HG03280 (cell line): ENCODE measurements around the gene STRN.
"Not testable (repeated sequence)": the region's sequence is repeated elsewhere in the genome, so short reads cannot be mapped to it uniquely, and the experiment has no call there.

ENCODE experiments used
- ATAC-seq: cut with Tn5 transposase; IDR thresholded peaks from one replicate; pipeline ENCODE4 v1.9.1; 2021; ENCODE audit warnings: mild to moderate bottlenecking, moderate library complexity; ENCODE audit not compliant: unreplicated experiment

The STRN gene

DNA sequence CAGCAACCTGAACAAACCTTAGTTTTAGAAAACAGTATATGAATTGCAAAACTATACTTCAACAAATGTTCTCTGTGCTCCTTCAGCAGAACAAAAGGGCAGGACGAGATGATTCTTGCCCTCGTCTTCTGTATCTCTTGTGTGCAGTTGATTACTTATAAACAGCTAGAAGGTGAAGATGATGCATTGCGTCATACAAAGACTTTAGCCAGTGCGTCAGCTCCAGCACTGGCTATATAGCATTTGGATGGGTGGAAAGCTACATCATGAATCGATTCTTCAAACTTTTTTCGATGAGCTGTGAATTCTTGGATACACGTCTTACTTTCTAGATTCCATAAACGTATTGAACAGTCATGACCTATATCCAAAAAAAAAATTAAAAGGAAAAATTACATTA is 117.1 kb downstream of the STRN start:
- no peak for ATAC-seq

DNA sequence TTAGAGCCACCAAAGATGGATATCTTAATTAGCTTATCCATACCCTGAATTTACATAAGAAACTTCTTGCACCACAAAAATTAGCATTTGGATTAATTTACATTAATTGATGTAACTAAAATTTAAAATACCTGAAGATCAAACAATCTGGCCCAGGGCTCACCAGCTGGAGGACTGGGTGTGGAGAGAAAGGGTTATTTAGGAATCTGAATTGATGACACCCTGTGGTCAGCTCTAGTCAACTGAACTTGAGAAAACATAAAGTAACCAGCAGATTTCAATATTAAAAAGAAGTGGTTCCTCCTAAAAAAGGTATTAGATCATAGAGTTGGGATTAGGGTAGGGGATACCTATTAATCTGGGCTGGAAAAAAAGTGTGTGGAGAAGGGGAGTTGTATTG is 122.5 kb downstream of the STRN start:
- ATAC-seq, result no peak

DNA sequence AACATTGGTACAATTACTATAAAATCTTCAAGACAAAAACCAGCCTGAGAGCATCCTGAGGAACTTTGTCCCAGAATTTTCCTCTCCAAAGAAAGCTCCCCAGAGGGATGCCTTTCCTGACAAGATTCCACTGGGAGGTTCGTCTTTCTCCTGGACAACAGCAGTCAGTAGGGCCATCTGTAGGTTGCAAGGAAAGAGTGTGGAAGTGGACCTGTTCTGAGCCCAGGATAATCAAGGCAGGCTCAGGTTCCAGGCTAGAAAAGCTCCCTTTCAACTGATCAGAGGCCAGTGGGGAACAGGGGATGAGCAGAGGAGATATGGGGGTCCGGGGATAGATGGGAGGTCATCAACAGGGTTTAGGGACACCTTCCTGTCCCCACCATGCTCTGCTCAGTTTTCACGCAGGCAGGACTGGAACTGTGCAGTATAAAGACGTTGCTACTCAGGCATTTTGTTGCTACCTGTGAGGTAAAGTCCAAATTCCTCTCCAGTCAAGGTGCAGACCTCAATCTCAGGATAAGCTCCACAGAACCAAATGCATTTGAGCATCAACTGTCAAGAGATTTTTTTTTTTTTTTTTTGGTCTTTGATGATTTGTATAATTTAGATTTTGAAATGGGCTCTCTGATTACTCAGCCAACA is 126.2 kb downstream of the STRN start:
- ATAC-seq, result no peak

DNA sequence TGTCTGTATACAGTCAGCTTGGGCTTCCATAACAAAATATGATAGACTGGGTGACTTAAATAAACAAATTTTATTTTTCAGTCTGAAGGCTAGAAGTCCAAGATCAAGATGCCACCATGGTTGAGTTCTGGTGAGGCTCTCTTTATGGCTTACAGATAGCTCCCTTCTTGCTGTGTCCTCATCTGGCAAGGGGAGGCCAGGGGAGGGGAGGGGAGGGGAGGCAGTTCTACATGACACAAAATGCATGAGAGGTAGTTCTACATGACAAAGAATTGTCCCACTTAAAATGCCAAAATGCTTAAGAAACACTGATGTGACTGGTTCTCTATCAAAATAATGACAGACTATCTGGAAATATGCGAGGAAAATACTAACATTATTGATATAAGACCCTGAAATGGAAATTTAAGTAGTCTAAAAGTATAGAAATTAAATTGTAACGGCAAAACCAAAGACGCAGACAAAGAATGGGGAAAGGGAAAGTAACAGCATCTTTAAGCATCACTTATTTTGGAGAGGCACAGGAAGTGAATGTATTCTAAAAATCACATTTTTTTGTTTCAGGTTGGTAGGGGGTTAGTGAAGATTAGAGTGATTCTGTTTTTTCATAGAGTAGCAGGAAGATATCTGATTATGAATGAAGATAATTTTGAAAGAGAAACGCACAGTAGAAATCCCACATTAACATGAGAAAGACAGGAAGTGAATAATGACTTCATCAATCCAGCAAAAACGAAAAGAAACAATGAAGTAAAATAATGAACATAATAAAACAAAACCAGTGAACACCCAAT is 131.4 kb downstream of the STRN start:
- ATAC-seq, result no peak

DNA sequence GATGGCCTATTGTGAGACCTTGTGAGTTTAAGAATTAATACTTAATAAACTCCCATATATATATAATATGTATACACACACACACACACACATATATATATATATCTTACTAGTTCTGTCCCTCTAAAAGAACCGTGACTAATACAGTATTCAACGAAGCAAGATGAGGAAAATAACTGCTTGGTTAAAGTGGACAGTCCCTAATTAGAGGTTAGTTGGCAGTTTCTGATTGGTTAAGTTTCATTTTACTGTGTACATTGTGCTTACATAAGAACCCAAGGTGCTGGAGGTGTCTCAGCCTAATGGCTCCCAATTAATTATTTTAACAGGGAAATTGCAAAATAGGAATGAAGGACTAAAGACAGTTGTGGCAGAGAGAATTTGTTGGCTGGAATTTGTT is 132.1 kb downstream of the STRN start:
- no peak for ATAC-seq

DNA sequence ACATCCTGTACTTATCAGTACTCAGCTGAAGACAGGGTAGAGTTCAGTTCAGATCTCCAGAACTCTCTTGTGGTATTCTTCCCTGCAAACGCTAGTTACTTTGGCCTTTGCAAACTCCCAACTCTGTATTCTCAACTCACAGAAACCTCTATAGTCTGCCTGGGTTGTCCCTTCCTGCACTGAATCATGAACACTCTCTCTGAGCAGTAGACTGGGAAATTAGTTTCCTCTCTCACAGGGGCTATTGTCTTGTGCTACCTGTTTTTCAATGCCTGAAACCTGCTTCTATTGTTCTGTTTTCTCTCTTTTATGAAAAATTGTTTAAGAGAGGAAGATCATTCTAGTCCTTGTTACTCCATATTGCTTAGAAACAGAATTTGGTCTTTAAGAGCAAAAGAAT is 135.2 kb downstream of the STRN start:
- no peak for ATAC-seq

DNA sequence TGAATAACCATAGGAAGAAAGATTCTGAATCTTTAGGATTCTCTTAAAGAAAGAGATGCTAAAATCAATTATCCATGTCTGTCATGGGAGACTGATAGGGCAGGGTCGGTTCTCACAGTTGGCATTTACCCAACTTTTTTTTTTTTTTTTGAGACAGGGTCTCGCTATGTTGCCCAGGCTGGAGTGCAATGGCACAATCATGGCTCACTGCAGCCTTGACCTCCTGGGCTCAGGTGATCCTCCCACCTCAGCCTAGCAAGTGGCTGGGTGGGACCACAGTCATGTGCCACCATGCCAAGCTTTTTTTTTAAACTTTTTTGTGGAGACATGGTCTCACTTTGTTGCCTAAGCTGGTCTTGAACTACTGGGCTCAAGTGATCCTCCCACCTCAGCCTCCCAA is 141.7 kb downstream of the STRN start:
- ATAC-seq, result not testable (repeated sequence)

DNA sequence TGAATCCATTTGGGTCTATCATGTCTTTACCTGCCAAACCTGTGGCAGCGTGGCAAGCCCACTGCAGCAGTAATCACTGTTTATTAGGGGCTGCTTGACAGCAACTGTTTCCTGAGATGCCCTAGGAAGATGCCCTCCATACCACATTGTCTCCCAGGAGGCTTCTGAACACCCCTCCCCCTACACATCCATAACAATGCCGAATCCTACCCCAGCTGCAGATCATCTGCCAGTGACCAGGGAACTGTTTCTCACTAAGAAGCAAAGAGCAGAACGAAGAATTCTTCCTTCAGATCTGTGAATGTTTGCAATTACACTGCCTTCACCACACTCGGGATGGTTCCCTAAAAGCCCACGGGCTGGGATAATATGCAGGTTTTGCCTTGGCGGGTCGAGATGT is 142.1 kb downstream of the STRN start:
- no peak for ATAC-seq

DNA sequence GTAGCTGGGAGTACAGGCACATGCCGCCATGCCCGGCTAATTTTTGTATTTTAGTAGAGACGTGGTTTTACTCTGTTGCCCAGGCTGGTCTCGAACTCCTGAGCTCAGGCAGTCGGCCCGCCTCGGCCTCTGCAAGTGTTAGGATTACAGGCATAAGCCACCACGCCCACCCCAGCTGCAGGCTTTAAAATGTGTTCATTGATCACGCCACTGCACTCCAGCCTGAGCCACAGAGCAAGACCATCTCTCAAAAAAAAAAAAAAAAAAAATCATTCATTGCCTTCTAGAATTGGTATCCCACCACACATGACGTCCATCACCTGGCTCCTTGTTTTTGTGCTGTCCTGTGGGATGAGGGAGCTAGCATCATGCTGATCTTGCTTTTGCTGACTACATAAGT is 142.5 kb downstream of the STRN start:
- no peak for ATAC-seq

DNA sequence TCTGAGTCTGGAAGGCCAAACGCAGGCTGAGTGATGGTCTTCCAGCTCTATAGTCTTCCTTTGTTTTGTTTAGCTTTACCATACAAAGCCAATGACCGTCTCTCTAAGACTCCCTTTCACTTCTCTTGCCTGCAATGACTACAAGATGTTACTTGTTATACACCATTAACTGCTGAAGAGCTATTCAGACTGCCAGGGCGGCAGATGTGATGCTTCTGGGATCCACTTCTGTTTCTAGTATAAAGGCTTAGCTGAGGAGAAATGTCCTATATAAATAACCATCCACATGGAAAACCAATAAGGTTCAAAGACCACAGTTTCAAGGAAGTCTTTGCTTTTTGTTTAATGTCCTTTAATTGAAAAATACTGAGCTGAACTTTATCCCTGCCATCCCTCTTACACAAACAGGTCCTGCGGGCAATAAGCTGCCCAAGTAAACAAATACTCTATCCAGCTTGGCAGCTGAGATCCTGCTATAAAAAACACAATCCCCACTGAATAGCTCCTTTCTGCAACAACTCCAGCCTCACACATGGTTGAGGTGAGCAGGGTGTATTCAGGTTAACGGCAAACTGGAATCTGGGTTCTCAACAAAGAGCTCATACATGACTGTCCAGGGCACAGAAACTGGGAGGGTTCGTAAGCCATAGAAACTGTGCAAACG is 145.3 kb downstream of the STRN start:
- no peak for ATAC-seq

DNA sequence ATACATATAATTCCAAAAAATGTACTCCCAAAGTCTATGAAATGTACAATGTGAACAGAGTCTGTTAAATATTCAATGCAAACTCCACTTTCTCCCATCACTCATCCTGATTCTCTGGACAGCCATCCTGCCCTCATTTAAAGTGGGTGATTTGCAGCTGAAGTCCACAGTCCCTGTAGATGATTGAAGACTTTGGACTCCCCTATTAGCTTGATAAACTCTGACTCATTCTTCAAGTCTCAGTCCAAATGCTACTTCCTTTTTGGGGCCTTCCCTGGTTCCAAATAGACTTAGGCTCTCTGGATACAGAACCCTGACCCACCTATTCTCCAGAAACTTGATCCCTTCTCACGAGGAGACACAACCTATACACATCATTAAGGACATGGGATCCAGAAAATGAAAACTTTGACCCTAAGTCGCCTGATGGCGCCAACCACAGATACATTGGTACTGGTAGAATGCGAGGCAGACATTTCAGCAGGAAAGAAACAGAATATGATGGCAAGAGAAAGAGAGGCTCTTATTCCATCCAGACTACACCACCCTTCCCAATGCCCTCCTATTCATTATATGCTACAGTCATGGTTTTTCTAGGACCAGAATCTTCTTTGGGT is 147.1 kb downstream of the STRN start:
- ATAC-seq, result no peak

DNA sequence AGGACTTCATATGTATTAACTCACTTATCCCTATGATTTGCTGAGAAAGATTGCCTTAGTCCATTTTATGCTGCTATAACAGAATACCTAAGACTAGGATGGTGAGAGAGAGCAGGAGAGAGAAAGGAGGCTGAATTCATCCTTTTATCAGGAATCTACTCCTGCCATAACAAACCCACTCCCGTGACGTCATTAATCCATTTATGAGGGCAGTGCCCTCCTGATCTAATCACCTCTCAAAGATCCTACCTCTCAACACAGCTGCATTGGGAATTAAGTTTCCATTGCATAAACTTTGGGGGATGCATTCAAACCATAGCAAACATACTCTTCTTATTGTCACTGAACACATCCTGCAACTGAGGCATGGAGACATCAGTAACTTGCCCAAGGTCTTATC is 147.8 kb downstream of the STRN start:
- no peak for ATAC-seq

DNA sequence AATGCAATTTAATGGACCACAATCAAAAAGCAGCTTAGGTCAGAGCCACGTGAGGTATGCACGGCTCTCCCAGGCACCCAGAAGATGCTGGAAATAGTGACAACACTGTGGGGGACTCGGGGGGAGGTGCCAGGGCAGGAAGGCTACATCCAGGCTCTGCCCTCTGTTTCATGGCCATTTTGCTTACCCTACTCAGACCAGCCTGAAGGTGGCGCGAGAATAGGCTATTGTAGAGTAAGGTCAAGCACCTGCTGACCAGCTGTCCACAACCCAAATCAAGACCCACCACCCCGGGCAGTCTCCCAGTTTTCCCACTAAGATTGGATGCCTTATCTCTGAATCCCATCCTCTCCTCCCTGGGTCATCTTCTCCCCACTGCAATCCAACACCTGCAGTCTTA is 154.1 kb downstream of the STRN start:
- no peak for ATAC-seq

DNA sequence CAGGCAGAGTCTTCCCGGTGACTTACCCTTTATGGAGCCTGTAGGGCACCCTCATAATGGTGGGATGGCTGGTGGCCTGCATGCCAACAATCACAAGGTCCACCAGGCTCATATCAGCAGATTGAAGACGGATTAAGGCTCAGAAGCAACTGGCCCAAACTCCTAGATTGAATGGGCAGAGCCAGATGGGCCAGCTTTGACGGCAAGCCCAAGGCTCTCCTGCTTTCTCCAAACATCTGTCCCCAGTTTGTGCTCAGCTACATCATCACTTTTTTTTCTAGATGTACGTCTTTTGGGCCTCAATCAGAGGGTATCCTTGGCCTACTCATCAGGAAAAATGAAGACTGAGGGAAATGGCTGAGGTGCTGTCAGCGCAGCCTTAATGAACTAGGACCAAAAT is 155.3 kb downstream of the STRN start:
- no peak for ATAC-seq

DNA sequence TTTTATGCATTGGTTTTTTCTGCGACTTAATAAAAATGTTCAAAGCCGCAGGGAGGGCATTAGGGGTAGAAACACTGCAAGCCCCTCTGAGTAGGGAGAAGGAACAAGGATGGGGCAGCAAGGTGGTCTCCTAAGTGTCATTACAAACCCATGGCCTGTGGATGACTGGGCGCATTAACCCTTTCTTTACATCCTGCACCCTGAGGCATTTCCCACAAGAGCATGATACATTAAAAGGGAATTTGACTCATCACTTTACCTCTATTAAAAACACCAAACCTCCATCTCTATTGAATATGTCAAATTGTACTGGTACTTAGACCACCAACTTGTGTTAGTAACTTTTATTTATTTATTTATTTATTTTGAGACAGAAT is 157.3 kb downstream of the STRN start:
- no peak for ATAC-seq

DNA sequence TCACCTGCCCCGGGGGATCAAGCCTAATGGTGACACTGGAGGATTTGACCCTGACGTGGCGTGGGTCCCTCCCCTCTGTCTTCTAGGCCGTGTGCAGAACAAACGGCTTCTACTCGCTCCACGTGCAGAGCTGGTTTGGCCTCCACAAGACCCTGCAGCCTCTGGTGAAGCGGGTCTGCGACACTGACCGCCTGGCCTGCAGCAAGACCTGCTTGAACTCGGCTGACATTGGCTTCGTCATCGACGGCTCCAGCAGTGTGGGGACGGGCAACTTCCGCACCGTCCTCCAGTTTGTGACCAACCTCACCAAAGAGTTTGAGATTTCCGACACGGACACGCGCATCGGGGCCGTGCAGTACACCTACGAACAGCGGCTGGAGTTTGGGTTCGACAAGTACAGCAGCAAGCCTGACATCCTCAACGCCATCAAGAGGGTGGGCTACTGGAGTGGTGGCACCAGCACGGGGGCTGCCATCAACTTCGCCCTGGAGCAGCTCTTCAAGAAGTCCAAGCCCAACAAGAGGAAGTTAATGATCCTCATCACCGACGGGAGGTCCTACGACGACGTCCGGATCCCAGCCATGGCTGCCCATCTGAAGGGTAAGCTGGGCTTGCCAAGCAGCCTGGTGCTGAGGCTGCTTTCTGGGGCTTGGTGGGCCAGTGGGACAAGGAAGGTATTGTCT is 157.8 kb downstream of the STRN start:
- ATAC-seq, result no peak

DNA sequence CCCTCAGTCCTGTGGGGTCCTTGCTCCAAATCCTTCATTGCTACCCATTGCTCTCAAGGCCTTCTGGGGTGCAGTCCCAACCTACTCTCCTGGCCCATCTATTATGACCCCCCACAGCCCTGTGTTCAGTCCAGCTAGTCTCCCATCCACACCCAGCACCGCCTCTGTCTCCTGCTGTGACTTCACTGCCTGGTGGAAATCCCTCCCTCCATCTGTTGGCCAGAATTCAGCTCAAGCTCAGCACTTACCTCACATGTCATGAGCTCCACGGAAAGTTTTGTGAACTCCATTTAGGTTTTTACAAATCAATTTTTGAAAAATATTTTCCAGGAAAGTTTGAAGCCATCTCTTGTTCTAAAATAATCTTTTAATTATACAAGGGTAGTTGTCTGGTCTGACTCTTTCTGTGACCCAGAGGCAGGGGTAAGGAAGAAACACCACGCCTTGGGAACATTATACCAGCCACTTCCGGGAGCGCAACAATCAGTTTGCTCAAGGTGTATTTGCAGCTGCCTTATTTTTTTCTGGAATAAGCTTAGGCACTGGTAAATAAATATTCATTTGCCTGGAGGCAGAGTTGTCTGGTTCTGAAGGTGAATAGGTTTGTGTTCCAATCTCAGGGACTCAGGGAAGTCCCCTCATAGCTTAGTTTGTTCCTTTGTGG is 159.0 kb downstream of the STRN start:
- no peak for ATAC-seq

DNA sequence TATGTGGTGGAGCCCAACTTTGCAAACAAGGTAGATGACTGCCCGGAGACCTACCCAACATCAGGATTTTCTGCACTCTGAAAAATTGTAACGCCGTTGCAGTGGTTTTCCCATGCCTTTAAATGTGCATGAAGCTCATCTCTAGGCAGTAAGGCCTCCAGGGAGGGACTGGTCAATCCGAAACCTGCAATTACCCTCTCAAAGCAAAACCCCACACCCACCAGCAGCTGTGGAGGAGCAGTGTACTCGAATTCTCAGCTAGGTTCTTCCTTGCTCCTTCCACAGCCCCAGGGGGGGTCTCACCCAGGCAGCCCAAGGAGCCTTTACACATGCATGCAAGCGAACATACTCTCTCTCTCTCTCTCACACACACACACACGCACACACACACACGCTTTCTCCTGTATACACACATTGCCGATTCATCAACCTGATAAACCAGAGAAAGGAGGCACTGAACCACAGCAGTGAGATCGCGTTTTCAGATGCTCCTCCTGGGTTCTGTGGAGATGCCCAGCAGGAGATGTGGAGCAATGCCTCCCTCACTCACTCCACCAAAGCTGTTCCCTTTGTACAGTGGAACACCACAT is 160.6 kb downstream of the STRN start:
- ATAC-seq, result no peak

DNA sequence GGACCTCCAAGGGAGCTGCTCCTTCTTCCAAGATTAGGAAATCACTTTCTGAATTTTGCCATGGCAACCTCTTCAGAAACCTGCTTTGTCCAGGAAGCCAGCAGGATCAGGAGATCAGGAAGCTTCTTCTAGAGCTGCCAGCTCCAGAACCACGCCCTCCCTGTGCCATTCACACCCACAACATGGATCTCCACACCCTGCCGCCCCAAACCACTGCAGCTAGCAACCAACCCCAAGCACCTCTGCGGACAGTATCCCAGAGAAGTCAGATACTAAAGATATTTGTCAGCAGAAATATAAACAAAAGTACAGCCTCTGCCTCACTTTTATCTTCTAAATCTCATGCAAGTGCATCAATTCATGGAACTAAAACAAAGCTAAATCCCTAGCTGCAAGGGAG is 163.4 kb downstream of the STRN start:
- ATAC-seq, result no peak

DNA sequence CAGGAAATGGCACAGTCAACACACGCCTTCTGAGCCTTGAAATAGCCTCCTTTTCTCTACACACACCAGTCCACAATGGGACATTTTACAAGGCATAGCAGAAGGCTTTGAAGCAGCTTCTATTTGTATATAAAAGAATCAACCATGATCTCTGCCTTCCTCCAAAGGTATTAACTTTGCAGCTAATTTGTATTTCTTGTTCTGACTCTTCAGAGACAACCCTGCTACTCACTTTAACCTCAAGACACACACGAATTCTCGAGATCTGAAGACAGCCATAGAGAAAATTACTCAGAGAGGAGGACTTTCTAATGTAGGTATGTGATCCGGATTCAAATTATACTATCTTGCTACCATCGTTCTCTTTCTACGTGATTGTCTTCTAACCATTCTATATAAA is 165.2 kb downstream of the STRN start:
- no peak for ATAC-seq
